IMR-90 (cell line): Measurements from ENCODE around the gene NDUFA6. TPM values are rescaled to one million over a fixed set of nuclear protein-coding genes. Genes with fewer than 3 reads are reported as not detected.
"Not testable (repeated sequence)": the region's sequence is repeated elsewhere in the genome, so short reads cannot be mapped to it uniquely, and the experiment has no call there.

Source experiments
- ATAC-seq: fragments of 200-7000 bp; cut with Tn5 transposase; 2 replicates; pipeline ENCODE4 v1.9.1; 2020; ENCODE audit warnings: low read depth, mild to moderate bottlenecking, moderate library complexity
- BruUV-seq: library from RNA; stranded (reverse); fragments of 400-500 nt; replicated peaks from 2 replicates; lab custom pipeline; 2021; lab: Mats Ljungman, UMichigan
- CTCF ChIA-PET: fragments of 300-600 bp; formaldehyde crosslinking; extraction: SDS; loops from one replicate; lab custom pipeline; 2021; ENCODE audit warnings: antibody characterized with exemption; lab: Yijun Ruan, JAX
- POLR2A ChIA-PET: fragments of 300-600 bp; sonication (Branson Sonifier 250); formaldehyde crosslinking; loops from one replicate; lab custom pipeline; 2022; ENCODE audit warnings: antibody characterized with exemption; ENCODE audit not compliant: unreplicated experiment; lab: Charles Lee
- DNase-seq: peaks from one replicate; pipeline ENCODE4 v3.0.0; 2013
- H2AFZ ChIP-seq: replicated peaks from 2 replicates; pipeline ENCODE3; 2013; ENCODE audit warnings: low read length, mild to moderate bottlenecking; ENCODE audit not compliant: poor library complexity
- H2AK5ac ChIP-seq: 2 replicates; pipeline ENCODE4 v1.6.1; 2013; ENCODE audit warnings: low read depth, low read length, inconsistent platforms
- H2AK9ac ChIP-seq: replicated peaks from 2 replicates; pipeline ENCODE3; 2013; ENCODE audit warnings: mild to moderate bottlenecking, low read depth, low read length, moderate library complexity; ENCODE audit not compliant: poor library complexity
- H2BK120ac ChIP-seq: 2 replicates; pipeline ENCODE4 v1.6.1; 2013; ENCODE audit warnings: low read depth, low read length, inconsistent platforms
- H2BK15ac ChIP-seq: 3 replicates; pipeline ENCODE4 v1.6.1; 2013; ENCODE audit warnings: low read depth, low read length, inconsistent platforms
- H2BK20ac ChIP-seq: 2 replicates; pipeline ENCODE4 v1.6.1; 2013; ENCODE audit warnings: low read depth, mild to moderate bottlenecking, inconsistent platforms, low read length, moderate library complexity
- H2BK5ac ChIP-seq: 2 replicates; pipeline ENCODE4 v1.6.1; 2013; ENCODE audit warnings: mild to moderate bottlenecking, low read depth, low read length, inconsistent platforms; ENCODE audit not compliant: poor library complexity, severe bottlenecking
- H3K14ac ChIP-seq: replicated peaks from 2 replicates; pipeline ENCODE4 v1.6.1; 2013; ENCODE audit warnings: low read depth, low read length, inconsistent platforms
- H3K18ac ChIP-seq: 2 replicates; pipeline ENCODE4 v1.6.1; 2013; ENCODE audit warnings: low read depth, low read length, control low read depth
- H3K23ac ChIP-seq: 2 replicates; pipeline ENCODE4 v1.6.1; 2013; ENCODE audit warnings: low read depth, low read length, inconsistent platforms
- H3K27ac ChIP-seq: 2 replicates; pipeline ENCODE4 v1.5.1; 2013; ENCODE audit warnings: mild to moderate bottlenecking, control low read depth, low read length; ENCODE audit not compliant: insufficient read depth
- H3K27me3 ChIP-seq: 2 replicates; pipeline ENCODE4 v1.6.1; 2013; ENCODE audit warnings: low read length; ENCODE audit not compliant: control insufficient read depth, insufficient read depth
- H3K36me3 ChIP-seq: 2 replicates; pipeline ENCODE4 v1.6.1; 2013; ENCODE audit warnings: low read length, mixed read lengths; ENCODE audit not compliant: control insufficient read depth, insufficient read depth
- H3K4ac ChIP-seq: 2 replicates; pipeline ENCODE4 v1.6.1; 2013; ENCODE audit warnings: low read depth, low read length, inconsistent platforms
- H3K4me1 ChIP-seq: 2 replicates; pipeline ENCODE4 v1.6.1; 2013; ENCODE audit warnings: low read length, mixed read lengths; ENCODE audit not compliant: control insufficient read depth, insufficient read depth
- H3K4me2 ChIP-seq: 2 replicates; pipeline ENCODE4 v1.6.1; 2013; ENCODE audit warnings: low read depth, mild to moderate bottlenecking, control low read depth, low read length, moderate library complexity
- H3K4me3 ChIP-seq: 2 replicates; pipeline ENCODE4 v1.5.1; 2013; ENCODE audit warnings: low read depth, mild to moderate bottlenecking, control low read depth, low read length, moderate library complexity; ENCODE audit not compliant: insufficient read depth
- H3K56ac ChIP-seq: 2 replicates; pipeline ENCODE4 v1.6.1; 2013; ENCODE audit warnings: low read length, inconsistent platforms; ENCODE audit not compliant: insufficient read depth; ENCODE audit errors: extremely low read depth
- H3K79me1 ChIP-seq, 2 experiments: 2 replicates each; pipeline ENCODE4 v1.6.1; 2013; ENCODE audit warnings: low read length in 2 of 2, inconsistent platforms in 1 of 2, low read depth in 1 of 2
- H3K9ac ChIP-seq: 2 replicates; pipeline ENCODE4 v1.6.1; 2013; ENCODE audit warnings: low read depth, low read length, control low read depth
- H3K9me1 ChIP-seq: 2 replicates; pipeline ENCODE4 v1.6.1; 2013; ENCODE audit warnings: low read length, inconsistent platforms; ENCODE audit not compliant: insufficient read depth
- H3K9me3 ChIP-seq: 2 replicates; pipeline ENCODE4 v1.6.1; 2013; ENCODE audit warnings: low read length; ENCODE audit not compliant: control insufficient read depth, insufficient read depth
- H4K20me1 ChIP-seq: 2 replicates; pipeline ENCODE4 v1.6.1; 2013; ENCODE audit warnings: low read length, inconsistent platforms; ENCODE audit not compliant: insufficient read depth
- H4K5ac ChIP-seq: 2 replicates; pipeline ENCODE4 v1.6.1; 2013; ENCODE audit warnings: mild to moderate bottlenecking, low read depth, low read length, control low read depth
- H4K8ac ChIP-seq, 2 experiments: 2 replicates each; pipeline ENCODE4 v1.6.1; 2013; ENCODE audit warnings: low read depth in 2 of 2, low read length in 2 of 2, control low read depth in 1 of 2, inconsistent platforms in 1 of 2
- H4K91ac ChIP-seq: 2 replicates; pipeline ENCODE4 v1.6.1; 2013; ENCODE audit warnings: low read depth, low read length, inconsistent platforms; ENCODE audit not compliant: insufficient read depth
- WGBS, 2 experiments: methylation state at CpG; one replicate each; pipeline versions ENCODE4 v1.1.5 to v1.1.7; 2013; ENCODE audit warnings: missing lambda C conversion rate in 2 of 2; ENCODE audit not compliant: insufficient read length in 1 of 2; ENCODE audit errors: extremely low coverage in 2 of 2; 5-methylcytosine and 5-hydroxymethylcytosine counted together
- dilution Hi-C: fragments of 300-500 bp; cut with HindIII; formaldehyde crosslinking; loops from one replicate; pipeline ENCODE4 v1.14.3; 2018; ENCODE audit warnings: low sequenced_read_pairs; ENCODE audit not compliant: unreplicated experiment
- in situ Hi-C: fragments of 300-500 bp; cut with MboI; formaldehyde crosslinking; loops from 3 replicates; pipeline ENCODE4 v1.14.3; 2019; ENCODE audit warnings: low sequenced_read_pairs, inconsistent platforms, mixed read lengths
- intact Hi-C: fragments of 100-400 bp; cut with micrococcal nuclease; formaldehyde crosslinking; loops from 2 replicates; pipeline ENCODE4 v1.10.0; 2022
- polyA plus RNA-seq, 3 experiments: library from polyadenylated mRNA; depleted of rRNA; stranded (reverse); fragments of >200 nt; gene quantifications; 2 replicates each; pipeline ENCODE4 v1.2.3, GENCODE V29; 2012; ENCODE audit warnings: low replicate concordance in 1 of 3
- total RNA-seq: library from RNA; depleted of rRNA; stranded (reverse); fragments of >200 nt; gene quantifications from 2 replicates; pipeline ENCODE4 v1.2.3, GENCODE V29; 2012

The NDUFA6 gene
- total and polyA plus RNA-seq, 2 of the 4 experiments (the other 2 are of a cell fraction), result 48.8 to 89.0 TPM

- dilution Hi-C loops, H3K79me1 ChIP-seq, H2BK15ac ChIP-seq, H3K56ac ChIP-seq, H3K18ac ChIP-seq, H4K5ac ChIP-seq, H3K4me2 ChIP-seq, H4K91ac ChIP-seq, H2BK20ac ChIP-seq, ATAC-seq, H3K9me3 ChIP-seq, H3K27me3 ChIP-seq, in situ Hi-C loops, H3K4me1 ChIP-seq, H3K36me3 ChIP-seq, H3K4ac ChIP-seq, intact Hi-C loops, H3K4me3 ChIP-seq, H2AFZ ChIP-seq, H3K23ac ChIP-seq, POLR2A ChIA-PET, DNase-seq, H2BK120ac ChIP-seq, CTCF ChIA-PET, H3K27ac ChIP-seq, H2AK5ac ChIP-seq, H3K9ac ChIP-seq, H4K20me1 ChIP-seq, H3K14ac ChIP-seq, H3K9me1 ChIP-seq, H2AK9ac ChIP-seq, H4K8ac ChIP-seq, BruUV-seq, H2BK5ac ChIP-seq: not testable (repeated sequence)
- 75% methylated on average over 1 of the region's 15 CpGs; no CpG with 5 or more reads in 1 of the 2 experiments for WGBS, 2 experiments
These were observed 29.9 kb upstream of the NDUFA6 start for GRCh38 chr22:42120231-42121021.
